ENCODE data around the gene FARP1.

FARP1 gene

DNA sequence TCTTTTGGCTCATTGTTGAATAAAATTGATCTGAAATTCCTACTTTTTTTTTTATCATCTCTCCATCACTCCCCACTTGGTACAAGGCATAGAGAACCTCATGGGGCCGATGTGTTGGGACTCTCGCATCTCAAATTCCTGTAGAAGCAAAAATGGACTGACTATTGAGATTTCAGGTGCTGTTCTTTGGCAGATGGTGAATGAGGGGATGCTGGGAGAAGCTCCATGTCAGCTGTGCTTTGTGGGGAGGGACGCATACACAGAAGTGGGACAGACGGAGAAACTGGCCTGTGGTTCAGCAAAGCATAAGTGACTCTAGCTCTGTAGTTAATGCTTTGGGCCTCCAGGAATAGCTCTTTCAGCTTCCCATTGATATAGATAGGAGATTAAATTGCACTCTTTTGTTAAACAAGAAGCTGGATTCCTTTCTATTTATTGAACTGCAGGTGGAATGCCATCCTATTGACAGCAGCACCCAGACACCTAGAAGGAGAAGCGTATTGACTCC lies 228.7 kb downstream of the FARP1 start:
- ATAC-seq: no peak

DNA sequence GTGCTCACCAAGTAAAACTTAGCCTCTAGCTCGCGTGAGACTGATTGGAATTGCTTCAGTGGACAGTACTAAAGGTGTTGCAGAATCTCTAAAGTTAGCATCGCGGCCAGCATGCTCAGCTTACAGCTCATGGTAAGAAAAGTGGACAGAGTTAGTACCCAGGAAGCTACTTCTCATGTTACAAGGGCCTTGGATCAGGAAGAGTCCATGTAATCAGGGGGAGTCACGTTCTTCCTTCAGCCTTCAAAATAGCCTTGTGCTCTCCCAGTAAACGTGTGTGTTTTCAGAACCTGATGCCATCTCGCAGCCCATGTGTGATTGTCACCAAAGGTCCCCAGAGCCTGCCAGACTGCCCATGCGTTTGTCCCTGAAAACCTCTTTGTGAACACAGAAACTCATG lies 230.0 kb downstream of the FARP1 start:
- no peak for ATAC-seq

DNA sequence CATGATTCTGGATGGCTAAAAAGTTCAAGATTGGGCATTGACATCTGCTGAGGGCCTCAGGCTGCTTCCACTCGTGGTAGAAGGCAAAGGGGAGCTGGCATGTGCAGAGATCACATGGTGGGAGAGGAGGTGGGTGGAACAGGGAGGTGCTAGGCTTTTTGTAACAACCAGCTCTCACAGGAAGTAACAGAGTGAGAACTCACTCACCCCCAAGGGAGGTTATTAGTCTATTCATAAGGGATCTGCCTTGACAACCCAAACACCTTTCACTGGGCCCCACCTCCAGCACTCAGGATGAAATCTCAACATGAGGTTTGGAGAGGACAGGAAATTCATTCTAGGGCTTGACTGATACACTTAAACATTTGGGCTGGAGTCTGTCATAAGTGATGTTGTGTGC lies 231.9 kb downstream of the FARP1 start:
- ATAC-seq: no peak

DNA sequence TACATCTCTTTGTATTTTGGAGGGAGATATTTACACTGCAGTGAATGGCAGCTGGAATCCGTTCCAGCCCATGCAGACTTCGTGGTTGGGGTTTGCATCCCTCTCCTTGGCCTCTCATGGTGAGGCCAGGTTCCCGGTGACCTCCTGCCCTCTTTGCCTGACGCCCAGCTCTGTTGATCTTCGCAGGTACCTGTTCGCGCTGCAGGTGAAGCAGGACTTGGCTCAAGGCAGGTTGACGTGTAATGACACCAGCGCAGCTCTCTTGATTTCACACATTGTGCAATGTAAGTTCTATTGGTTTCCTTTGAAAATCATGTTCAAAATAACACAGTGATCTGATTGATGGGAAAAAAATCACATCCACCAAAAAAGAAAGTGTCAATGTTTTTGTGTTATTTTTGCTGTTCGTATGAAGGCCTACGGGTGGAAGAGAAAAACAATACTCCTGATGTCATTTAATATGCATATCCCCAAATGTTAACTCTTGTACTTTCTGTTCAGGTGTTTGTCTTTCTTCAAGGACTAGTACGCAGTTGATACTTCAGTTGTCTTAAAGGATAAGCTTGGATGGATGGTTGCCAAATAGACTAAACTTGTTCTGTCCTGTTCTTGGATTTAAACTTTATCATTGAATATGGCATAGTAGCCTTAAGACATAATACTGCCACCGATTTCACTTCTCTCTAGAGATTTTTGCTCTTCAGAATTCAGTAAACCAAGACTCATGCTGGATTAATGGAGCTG lies 234.9 kb downstream of the FARP1 start:
- ATAC-seq: no peak

DNA sequence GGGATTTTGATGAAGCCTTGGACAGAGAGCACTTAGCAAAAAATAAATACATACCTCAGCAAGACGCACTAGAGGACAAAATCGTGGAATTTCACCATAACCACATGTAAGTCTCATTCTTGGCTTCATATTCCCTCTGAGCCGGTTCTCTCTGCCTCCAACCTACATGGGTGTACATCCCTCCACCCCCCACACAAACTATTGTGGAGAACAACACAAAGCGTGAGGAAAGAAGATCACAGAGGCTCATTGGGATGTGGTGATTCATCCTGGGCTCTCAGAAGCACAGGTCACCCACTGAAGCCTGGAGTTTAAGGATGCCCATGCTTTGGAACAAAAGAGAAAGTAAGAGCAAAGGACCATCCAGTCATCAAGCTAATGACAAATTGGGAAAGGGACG lies 241.8 kb downstream of the FARP1 start:
- no peak for ATAC-seq

DNA sequence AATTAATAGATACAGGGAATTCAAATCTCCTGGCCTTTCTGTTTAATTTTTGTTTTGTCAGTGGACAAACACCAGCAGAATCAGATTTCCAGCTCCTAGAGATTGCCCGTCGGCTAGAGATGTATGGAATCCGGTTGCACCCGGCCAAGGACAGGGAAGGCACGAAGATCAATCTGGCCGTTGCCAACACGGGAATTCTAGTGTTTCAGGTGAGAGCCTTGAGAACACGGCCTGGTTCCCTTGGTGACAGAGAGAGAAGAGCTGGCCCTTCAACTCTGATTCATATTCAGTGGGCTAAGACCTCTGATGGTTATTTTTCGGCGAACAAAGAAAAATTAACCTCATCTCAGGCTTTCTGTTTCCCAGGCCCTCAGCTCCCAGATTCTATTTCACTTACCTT lies 242.7 kb downstream of the FARP1 start:
- ATAC-seq: no peak

DNA sequence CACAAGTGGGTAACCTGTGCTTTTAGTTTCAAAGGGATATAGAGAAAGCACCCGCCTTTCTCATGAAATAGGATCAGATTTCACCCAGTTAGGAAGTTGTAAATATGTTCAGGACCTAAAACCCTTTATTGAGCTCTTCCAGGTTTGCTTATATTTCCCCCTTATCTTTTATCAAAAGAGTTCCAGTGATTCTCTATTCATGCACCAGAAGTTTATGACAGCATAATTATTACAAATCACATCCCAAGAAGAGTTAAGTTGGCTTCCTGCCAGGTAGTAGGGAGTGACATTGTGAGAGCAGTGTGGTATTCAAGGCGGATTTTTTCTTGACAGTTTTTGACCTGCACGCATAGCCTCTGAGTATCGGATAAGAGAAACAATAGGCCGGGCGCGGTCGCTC lies 243.7 kb downstream of the FARP1 start:
- no peak for ATAC-seq

DNA sequence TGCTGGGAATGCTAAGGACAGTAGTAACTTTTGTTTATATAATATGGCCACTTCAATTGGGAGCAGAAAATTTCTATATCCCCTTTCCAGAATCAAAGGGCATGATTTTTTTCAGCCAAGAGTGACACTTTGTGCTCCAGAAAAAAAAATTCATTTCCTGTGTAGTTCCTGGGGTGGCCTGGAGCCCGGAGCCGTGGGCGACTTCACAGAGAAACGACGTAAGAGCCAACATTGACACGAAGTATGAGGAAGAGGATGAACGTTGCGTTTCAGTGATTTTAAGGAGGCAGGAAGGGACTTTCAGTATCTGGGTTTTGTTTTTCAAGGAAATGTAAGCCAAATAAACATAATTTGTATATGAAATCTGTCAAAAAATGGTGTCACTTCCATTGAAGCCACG lies 246.4 kb downstream of the FARP1 start:
- ATAC-seq: no peak

DNA sequence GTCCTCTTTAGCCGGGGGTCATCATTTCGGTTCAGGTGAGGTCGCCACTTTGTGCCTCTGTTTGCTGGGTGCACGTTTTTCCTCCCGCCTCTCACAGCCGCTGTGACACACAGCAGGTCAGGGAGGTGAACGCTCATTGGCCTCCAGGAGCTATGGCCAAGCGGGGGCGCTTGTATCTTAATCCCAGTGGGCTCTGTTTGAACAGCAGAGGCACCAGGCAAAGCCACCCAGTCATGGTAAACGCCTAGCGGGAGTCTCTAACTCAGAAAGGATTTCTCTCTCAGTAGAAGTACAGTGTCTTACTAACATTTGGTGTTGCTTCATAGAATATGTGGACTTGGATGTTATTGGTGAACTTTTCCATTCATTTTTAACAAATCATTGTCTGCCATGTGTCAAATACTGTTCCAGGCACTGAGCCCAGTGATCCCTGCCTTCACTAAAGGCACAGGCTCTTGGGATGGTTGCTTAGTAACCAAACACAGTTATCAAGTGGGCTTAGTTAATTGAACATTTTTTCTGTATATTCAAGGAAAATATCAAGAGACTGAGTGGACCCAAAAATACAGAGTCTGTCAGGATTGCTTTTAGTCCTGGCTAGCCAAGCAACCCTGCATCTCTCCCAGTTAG lies 247.3 kb downstream of the FARP1 start:
- no peak for ATAC-seq

DNA sequence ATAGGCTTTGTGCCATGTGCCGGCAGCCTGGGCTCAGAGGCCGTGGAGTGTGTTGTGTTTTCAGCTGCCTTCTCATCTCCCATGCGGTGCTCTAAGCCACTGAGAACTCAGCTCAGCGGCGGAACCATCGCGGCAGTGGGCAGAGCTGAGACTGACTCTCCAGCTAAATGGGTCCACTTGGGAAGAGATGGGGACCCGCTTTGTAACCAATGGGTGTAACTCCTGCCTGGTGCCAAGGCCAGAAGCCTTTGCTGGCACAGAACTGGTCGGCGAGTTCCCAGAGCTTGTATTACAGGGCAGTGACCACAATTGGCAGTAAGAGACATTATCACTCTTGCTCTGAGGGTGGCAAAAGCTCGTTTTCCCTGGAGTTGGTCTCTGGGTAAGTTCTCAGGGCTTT lies 251.0 kb downstream of the FARP1 start:
- no peak for ATAC-seq

DNA sequence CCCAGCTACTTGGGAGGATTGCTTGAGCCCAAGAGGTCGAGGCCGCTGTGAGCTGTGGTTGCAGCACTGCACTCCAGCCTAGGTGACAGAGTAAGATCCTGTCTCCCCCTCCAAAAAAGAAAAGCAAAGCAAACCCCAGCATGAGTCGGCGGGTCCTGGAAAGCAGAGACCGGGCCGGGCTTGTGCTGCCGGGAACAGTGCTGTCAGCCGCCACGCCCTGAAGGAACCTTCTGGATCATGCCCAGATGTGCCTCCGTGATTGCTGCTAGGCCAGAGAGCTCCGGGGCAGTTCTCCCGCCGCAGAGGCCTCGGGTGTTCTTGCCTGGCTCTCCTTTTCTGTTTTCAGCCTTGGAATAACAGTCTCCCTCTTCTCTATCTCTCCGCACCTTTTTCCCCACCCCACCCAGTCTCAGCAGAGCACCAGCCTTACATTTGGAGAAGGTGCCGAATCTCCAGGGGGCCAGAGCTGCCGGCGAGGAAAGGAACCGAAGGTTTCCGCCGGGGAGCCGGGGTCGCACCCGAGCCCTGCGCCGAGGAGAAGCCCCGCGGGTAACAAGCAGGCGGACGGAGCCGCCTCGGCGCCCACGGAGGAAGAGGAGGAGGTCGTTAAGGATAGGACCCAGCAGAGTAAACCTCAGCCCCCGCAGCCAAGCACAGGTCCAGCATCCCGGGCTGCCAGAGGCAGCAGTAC lies 252.1 kb downstream of the FARP1 start:
- ATAC-seq: no peak

DNA sequence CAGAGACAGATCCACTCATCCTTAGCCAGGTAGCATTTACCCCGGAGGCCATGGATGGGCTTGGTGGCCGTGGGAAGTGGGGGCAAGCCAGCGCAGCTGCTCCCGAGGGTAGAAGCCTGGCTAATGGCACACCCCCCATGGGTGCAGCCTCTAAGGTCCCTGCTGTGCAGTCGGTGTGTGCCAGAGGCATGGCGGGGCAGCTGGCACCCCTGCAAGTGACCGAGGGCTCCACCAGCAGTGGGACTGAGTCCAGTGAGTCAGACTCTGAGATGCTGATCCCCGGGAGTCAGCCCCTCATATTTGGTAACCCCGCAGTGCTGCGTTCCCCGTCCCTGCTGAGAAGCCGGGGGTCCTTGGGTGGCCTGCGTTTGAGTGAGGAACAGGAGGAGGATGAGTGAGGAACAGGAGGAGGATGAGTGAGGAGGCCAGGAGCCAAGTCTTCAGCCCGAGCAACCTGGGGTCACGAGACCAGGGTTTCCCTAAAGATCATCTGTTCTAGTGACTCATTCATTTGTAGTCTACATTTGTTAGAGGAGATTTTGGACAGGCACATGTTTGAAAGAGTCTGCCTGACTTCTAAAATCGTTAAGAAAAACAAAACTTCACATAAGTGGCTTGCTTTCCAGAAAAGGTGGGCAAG lies 253.3 kb downstream of the FARP1 start:
- ATAC-seq: no peak

DNA sequence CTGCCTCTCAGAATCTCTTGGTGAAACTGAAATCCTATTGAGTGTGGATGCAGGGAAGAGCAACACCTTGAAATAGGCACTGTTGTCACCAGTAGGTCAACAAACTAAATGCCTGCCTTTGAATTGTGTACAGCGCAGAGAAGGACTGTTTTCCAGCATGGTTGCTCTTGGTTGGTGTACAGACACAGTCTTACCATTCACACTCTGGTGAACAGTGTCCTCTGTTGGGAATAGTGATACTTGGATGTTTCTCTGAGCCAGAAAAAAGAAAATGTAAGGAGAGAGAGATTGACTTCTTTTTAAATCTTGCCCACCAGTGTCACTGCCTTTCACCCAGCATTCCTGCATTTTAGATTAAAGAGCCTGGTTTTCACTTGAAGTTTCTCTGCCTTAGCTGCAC lies 254.3 kb downstream of the FARP1 start:
- no peak for ATAC-seq

DNA sequence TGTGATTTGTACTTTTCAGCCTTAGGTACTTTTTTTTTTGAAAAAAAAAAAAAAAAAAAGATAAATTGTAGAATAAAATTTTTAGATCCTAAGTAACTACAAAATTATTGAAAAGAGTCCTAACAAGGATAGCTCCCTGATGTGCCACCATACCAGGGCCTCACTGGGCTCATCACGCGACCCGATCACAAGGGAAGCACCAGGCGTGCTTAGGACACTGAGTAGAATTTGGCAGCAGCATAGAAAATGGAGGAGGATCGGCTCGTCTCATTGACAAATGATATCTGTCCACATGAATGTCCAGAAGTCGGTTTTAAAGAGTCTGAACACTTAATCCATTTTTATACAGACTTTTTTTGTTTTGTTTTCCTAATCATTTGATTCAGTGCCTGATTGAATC lies 255.0 kb downstream of the FARP1 start:
- ATAC-seq: no peak

DNA sequence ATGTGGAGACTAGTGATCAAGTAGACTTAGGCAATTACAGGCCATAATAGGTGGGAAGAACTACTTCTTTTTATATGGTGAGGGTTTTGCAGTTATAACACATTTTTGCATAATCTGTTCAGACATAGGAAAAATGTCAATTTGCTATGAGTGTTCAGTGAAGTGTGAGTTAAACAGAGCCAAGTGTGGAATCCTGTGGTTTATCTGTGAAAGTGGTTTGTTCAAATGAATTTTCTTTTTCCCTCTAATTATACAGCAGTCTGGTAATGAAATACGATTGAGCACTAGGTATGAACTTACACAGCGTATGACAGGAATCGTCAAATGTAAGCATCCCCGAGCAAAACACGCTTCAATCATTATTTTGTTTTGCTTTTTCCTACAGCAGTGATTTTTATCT lies 255.7 kb downstream of the FARP1 start:
- ATAC-seq: no peak

DNA sequence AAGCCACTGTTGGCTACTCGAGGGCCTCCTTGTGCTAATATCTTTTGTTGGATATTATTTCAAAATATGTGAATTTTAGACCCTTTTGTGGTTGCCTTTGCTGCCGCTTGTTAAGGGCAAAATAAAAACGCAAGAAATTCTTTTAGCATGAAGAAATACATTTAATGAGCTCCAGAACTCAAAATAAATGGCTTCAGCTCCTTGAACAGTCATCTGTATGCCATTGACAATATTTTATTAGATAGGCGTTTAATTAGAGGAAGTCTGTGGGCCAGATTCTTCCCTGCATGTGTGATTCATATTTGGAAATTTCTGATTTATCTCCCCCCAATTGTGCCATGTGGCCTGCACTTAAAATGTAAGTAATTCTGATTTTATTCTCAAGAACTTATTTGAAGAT lies 256.9 kb downstream of the FARP1 start:
- no peak for ATAC-seq

DNA sequence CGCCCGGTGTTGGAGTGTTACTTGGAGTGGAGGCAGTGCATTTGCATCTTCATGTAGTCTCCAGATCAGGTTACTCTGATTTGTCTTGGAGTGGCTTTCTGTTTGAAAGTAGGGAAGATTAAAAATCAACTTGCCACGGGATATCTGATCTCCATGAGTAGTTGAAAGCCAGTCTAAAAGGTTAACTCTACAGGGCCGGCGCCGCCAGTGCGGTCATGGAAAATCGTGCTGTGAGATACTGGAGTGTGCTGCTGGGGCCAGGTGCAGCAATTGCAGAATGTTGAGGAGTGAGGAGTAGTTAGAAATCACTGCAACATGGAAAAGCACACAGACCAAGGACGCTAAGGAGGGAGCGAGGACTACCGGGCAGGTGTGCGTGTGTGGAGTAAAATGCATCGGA lies 259.0 kb downstream of the FARP1 start:
- no peak for ATAC-seq

DNA sequence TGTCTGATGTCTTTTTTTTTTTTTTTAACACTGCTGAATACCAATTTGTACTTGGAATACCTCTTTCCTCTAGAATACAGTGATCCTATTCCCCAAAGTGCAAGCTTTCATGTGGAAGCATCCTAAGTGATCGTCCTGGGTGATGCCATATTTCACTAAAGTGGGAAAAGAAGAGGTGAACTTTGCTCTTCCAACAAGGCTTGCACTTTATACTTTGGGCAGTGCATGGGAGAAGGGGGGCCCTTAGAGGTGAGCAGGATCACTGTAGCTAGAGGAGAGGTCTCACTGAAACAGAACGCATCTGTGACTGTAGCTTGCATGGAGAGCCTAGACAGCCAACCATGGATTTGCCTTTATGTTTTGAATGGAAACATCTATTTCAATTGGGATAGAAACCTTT lies 260.2 kb downstream of the FARP1 start:
- no peak for ATAC-seq

DNA sequence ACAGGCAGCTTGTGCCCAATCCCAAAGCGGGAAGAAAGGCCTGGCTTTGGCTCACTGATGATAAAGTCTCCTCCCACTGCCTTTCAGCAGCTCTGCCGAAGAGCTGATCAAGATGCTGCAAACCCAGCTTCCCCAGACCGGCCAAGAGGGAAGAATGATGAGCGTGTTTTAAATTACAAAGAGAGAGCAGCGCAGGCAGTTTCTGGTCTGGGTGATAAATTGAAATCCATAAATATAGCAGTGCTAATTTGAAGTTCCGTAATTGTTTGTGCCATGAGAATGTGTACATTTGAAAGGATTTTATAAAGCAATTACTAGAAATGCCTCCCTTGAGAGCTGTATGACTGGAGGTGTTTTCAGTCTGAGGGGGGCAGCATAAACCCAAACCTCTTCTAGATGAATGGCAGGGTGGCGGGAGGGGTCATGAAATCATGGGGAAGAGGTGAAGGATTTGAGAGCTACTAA lies 262.2 kb downstream of the FARP1 start:
- no peak for ATAC-seq

DNA sequence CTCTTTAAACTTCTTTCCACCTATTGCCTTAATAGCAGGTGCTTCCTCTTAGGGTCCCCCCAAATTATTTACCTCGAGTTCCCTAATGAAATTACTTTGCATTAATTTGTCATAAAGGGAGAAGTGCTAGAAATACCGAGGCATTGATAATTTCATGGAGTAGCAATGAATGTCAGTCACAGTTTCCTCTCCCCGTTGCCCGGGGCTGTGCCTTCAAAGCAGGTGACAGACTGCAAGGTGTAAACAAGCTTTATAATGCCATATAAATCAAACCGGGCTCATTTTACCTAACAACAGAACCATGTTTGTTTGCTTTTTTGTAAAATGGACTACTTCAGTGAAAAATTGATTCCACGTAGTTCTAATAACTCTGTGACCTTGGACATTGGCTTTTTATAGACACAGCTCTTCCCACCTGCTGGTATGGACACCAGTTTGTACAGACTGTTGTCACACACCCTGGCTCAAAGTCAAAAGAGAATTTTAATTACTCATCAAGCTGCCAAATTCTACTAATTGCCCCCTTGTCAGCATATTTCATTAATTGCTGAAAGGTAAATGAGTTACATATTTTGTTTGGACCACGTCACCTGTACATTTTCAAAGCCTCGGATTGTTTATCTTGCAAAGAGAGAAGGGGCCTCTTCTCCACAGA lies 262.9 kb downstream of the FARP1 start:
- ATAC-seq: no peak

DNA sequence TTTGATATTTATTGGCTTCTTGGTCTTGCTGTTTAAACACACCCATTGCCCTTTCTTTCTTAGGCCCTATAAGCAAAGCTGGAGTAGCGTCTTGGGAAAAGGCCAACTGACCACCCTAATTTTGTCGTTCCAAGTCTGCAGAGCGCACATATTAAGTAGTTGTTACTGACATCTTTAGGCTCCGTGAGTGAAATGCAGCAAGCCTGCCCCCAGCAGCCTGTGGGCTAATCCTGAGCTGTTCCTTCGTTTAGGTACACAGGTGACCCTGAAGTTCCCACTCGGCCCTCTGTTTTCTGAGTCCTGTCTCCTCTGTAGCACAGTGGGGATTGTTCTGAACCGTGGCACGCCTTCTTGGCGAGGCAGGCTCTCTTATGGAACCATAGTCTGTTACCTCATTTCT lies 263.5 kb downstream of the FARP1 start:
- ATAC-seq: no peak

DNA sequence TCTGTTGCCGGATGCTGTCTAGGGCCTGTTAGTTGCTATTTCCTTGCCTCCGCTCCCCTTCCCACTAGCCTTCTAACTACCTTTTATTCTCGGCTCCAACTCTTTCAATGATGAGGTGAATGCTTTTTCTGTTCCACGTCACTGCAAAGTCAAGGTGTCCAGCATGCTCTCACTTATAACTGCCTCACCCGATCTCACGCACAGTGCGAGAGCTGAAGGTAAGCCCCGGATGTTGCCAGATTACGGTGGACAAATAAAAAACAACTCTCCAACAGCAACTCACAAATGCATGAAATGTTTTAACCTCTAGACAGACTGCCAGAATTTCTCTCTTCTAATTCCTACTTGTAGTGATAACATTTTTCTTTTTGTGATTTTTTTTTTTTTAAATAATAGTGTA lies 264.1 kb downstream of the FARP1 start:
- ATAC-seq: no peak

DNA sequence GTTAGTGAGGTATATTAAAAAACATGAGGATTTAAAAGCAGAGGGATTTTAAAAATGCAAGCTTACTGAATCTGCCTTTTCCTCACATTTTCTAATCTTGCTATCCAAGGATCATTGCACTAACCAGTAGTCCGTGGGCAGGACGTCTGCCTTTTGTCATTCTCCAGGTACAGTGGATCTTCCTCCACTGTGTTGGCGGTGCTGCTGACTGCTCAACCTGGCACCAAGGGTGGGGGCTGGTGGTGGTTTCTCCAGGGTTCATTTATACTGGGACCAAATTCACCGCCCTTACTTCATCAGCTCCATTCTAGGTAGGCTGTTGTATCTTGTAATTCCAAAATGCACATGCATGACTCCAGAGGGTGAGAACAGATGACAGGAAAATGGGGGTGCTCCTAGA lies 264.7 kb downstream of the FARP1 start:
- no peak for ATAC-seq
